GM18907 (cell line): ENCODE measurements around the gene LPIN3.

Source experiments
- ATAC-seq: cut with Tn5 transposase; IDR thresholded peaks from one replicate; pipeline ENCODE4 v1.9.1; 2021; ENCODE audit warnings: mild to moderate bottlenecking, moderate library complexity; ENCODE audit not compliant: unreplicated experiment

LPIN3 gene

DNA sequence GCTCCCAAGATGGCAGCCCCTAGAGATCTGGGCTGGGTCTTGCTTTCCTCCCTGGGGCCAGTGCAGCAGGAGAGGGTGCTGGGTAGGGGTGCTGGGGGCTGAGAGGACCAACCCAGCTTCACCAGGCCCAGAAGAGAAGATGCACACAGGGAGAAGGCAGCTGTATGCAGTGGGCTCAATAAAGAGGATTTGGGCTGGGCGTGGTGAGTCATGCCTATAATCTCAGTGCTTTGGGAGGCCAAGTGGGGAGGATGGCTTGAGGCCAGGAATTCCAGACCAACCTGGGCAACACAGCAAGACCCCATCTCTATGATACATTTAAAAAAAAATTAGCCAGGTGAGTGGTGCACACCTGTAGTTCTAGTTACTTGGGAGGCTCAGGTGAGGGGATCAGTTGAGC, 51.7 kb downstream of the LPIN3 start:
- ATAC-seq: no peak

DNA sequence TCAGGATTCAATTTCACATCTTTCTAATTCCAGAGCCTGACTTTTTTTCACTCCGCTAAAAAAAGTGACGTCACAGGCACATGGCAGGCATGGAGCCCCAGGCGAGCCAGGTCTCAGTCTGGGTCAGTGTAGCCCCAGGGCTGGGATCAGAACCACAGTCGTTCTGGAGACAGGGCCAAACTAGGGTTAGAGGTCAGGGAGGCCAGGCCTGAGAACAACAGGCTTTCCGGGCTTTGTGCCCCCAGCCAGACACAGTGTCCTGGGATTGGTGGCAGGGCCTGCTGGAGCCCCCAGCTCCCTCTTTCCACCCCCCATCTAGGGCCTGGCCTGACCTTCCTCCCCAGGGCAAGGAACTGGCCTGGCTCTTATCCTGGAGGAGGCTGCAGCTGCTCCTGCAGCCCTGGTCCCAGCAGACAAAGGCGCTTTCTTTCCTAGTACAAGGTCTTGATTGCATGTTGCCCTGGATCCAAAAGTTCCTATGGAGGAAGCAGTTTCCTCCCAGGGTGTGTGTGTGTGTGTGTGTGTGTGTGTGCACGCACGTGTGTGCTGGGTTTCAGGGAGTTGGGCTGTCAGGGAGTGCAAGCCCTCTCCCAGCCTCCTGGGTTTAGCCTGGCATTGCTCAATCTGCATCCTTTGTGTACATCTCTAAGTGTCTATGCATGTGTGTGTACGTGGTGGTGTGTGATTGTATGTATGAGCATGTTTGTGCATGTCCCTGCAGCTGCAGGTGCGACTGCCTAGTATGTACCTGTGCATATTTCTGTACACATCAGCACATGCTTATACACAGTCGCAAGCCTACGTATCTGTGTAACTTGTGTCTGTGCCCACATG, 52.5 kb downstream of the LPIN3 start:
- no peak for ATAC-seq

DNA sequence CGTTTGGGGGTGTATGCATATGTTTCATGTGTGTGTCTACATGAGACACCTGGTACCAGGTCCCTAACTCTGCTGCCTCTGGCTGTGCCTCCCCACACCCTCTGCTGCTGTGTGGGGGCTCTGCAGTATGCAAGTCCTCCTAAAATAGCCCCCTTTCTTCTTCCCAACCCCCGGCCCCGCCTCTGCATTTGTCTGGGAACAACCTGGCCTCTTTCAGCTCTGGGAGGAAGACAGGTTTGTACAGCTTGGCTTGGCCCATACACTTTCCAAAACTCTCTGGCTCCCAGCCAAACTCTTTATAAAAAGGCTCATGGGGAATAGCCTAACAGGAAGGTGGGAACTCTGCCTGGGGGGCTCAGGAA, 53.1 kb downstream of the LPIN3 start:
- ATAC-seq: no peak

DNA sequence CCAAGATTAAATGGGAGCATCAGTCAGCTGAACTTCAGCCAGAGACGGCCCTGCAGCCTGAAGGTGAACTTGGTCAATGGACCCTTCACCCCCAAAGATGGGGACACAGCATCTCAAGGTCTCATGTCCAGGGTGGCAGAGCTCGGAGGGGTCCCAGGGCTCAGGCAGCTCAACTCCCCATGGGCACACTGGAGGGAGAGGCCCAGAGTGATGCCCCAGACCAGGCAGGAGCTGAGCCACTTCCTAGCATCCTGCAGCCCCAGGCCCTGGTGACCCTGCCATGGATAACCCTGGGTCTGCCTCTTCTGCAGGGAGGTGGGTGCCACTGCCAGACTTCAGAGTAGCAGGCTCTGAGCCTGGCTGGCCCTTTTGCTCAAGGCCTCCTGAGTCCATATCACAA, 53.5 kb downstream of the LPIN3 start:
- no peak for ATAC-seq

DNA sequence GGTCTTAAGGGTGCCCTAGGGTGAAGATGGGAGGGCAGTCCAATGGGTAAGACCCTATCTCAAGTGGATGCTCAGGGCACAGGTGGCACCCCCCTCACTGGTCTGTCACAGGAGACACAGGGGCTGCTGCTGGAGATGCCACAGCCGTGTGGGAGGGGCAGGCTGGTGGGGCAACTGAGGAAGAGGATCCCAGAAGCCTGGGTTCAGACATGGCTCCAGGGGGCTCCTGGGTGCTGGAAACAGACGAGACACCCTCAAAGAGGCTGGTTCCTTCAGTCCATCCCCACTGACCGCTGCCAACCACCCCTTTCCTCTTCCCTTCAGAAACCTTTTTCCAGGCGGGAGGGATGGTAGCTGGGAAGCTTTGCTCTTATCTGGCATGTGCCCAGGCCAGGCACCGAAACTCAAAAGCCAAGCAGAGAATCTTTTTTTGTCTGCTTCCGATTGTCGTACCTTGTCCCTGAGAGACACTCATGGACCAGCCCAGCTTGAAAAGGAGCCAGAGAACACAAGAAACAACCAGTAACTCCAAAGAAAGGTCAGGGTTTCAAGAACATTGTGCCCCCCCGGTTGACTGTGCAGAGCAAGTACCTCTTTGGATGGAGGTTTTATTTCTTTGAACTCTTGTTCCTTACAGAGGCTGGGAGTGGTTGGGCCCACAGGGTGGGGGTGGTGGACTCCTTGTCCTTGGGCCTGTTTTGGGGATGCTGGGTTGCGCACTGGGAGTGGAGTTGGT, 54.5 kb downstream of the LPIN3 start:
- no peak for ATAC-seq

DNA sequence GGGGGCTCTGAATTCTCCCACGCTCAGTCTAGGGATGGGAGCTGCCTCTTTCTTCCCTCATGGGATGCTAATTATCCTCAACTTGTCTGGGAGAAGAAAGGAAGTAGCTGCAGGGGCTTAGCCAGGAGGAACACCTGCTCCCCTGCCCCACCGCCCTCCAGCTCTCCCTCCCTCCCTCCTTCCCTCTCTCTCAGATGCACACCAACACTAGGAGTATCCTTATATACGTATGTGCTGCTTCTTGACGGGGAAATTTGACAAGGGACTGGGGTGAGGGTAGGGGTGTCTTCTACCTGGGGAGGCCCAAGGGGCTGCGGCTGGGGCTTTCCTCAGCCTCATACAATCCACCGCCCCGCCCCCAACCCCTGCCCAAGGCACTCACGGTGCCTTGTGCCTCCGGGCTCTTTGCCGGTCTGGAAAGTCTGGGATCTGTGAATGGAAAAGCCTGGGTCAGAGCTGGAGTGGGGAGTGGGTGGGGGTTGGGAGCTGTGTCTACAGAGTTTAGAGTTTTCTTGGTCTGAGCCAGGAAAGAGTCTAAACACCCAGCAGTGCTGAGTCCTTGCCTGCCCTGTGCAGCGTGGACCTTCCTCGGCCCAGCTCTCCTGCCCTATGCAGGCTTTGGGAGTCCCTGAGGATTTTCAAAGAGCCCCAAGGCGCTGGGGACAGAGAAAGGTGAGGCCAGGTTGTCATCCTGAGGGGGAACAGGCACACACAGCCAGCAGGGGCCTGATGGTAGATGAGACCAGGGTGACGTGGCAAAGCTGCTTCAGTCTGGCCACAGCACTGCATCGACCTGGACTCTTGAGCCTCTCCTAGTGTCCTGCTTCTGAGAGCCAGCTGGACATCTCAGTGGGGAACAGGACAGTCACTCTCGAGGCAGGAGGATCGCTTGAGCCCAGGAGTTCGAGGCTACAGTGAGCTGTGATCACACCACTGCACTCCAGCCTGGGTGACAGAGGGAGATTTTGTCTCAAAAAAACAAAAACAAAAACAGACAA, 55.3 kb downstream of the LPIN3 start:
- no peak for ATAC-seq

DNA sequence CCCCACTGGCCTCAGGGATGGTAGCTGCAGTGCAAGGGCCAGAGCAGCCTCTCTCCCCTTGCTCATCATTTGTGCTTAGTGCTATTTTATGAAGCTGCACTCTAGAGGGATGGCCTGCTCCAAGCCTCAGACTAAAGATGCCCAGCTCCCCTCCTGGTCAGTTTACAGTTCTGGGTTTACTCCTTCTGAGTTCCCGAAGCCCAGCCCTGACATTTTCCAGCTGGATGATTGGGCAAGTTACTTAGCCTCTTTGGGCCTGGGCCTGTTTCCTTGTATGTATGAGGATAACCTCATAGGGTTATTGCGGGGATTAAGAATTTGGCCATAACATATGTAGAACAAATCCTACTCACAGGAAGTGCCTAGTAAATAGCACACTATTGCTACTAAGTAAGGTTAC, 57.8 kb downstream of the LPIN3 start:
- no peak for ATAC-seq

DNA sequence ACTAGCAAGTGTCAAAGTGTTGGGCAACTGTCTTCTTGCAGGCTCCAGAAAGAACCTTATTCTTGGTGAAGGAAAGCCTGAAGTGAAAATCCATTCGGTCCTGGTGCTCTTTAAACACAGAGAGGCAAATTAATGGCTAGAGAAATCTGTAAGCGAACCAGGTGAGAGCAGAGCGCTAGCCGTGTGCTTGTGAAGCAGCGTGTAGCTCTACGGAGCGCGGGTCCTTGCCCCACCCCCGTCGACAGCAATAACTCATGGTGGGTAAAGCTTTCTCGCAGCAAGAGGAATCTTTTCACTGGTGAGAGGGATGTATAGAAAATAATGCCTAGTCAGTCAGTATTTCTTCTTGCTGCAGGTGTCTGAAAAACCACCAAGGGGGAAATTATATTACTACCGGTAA, 63.0 kb downstream of the LPIN3 start:
- ATAC-seq: no peak

DNA sequence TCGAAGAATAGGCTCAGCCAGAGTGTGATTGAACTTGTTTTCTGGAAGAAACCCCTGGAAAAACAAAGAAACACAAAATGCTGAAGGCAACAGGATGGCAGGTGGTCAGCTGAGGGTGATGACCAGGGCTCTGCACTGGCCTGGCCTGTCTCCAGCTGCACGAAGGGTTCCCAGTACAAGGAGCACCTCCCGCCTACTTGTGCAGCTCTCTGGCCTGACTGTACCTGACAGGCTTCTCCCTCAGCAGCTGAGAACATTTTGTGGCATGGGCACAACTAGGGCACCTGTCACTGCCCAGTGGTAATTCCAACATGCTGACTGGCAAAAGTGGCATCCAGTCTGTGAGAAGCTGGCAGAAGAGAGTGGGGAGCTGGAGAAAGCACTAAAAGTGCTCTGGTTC, 64.8 kb downstream of the LPIN3 start:
- ATAC-seq: no peak

DNA sequence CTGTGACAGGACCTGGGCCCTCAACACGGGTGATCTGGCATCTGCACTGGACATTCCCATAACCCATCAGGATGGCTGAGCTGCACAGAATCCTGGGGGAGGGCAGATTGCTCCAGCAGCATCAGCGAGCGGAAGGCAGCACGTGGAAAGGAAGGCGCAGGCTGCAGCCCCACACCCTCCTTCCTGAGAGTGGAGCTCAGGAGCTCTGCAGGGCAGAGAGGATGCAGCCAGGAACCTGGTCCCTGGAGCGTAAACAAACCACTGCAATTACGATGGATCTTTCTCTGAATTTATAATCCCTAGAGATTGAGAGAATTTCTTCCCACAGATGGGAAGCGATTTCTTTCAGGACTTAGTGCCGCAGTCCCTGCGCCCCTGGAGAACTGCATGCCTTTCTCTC, 65.7 kb downstream of the LPIN3 start:
- ATAC-seq: no peak

DNA sequence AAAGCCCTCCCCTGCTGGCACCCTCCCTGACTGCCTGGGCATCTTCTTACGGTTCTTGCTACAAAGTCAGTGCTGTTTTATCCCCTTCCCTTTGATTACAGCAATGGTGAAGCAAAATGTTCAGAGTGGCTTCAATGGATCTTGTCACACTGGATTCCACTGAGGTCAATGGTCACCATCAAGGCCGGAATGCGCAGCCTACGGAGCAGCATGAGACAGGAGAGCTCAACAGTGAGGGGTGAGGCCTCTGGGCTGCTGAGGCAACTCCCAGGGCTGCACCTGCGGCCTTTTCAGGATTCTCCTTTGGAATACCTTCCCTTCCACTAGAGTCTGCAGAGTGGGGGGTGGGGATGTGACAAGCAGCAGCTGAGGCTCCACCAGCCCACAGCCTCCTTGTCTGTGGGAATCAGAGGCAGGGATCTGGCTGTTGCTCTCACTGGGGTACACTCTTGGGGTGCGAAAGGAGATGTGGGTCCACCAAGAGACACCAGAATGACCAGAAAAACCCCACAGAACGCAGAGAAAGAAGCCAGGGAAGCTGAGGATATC, 66.3 kb downstream of the LPIN3 start:
- ATAC-seq: no peak

DNA sequence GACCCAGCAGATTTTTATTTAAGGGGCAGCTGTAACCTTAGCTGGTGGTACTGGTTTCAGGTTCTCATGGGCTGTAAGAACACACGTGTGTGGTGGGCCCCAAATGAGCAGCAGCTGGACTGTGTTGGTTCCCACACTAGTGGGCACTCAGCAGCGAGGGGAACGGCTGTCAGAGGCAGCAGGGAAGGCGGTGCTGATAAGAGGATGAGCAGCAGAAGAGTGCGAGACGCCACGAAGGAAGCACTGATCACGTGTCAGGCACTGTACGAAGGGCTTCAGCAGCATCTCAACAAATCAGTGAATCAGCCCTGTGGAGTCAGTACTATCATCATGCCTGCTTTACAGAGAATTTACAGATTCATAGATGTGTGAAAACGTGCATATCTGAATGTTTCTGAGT, 67.0 kb downstream of the LPIN3 start:
- ATAC-seq: no peak

DNA sequence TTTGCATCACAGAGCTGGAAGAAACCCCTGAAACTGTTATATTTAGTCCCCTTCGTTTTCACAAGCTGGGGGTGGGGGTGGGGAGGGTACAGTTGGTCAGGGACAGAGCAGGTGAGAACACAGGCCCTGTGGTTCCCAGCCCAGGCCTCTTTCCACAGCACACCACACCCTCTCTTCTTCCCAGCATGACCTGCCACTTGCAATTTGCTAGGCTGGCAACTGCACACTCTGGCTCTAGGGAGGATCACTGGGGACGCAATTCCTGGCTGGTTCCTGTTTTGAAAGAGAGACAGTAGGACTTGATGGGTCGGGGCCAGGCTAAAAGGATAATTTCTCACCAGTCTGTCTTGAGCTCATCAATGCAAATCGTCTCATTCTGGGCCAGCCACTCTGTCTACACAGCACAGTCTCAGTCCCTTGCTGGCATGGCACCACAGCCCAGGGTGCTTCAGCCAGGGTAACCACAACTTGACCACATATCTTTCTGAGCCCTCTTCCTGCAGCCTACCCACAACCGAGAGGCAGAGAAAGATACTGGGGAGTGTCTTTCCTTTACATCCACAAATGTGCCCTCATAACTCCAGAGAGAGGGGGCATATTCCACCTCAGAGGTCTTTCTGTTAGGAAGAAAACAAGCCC, 67.7 kb downstream of the LPIN3 start:
- peak; percentile 88 for ATAC-seq

DNA sequence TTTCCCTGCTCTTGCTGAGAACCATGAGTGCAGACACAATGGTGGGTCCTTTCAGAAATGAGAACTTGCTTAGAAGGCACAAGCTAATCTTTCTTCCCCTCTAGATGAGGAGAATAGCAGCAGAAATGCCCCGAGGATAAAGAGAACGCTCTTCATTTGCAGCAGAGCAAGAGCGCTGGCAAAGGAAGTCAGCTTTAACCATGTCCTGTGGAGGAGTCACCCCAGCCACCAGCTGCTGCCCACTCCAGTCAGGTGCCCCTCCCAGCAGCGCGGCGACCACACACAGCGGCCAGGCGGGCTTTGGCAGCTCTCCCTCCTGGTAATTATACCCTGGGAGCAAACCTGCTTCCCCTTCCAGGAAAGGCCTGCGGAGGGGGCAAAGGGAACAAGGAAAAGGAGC, 68.4 kb downstream of the LPIN3 start:
- no peak for ATAC-seq
